Mesothelial cell of epicardium (in vitro differentiated cells): ENCODE measurements around the gene KLK5. TPM values are rescaled to one million over a fixed set of nuclear protein-coding genes. Genes with fewer than 3 reads are reported as not detected.
"Not testable (repeated sequence)": the region's sequence is repeated elsewhere in the genome, so short reads cannot be mapped to it uniquely, and the experiment has no call there.

ENCODE experiments used
- DNase-seq, 2 experiments: peaks; one replicate each; pipeline ENCODE4 v3.0.0; 2021; ENCODE audit warnings: low spot score in 2 of 2; ENCODE audit not compliant: unreplicated experiment in 2 of 2
- H3K27ac Mint-ChIP-seq: 2 replicates; pipeline ENCODE4 v1.8.0; 2021; ENCODE audit warnings: mixed read lengths
- H3K27me3 Mint-ChIP-seq: 2 replicates; pipeline ENCODE4 v1.8.0; 2021; ENCODE audit warnings: low read depth, mixed read lengths
- H3K36me3 Mint-ChIP-seq: 2 replicates; pipeline ENCODE4 v1.8.0; 2021; ENCODE audit warnings: mixed read lengths
- H3K4me1 Mint-ChIP-seq: 2 replicates; pipeline ENCODE4 v1.8.0; 2021; ENCODE audit warnings: mixed read lengths
- H3K4me3 Mint-ChIP-seq: 2 replicates; pipeline ENCODE4 v1.8.0; 2021; ENCODE audit warnings: mild to moderate bottlenecking, moderate library complexity, mixed read lengths
- H3K9me3 Mint-ChIP-seq: 2 replicates; pipeline ENCODE4 v1.8.0; 2021; ENCODE audit warnings: mixed read lengths
- total RNA-seq: library from RNA; stranded (reverse); gene quantifications from 3 replicates; pipeline ENCODE4 v1.2.1, GENCODE V29; 2021
- TF ChIP-seq, protein P1 (sequence below): fragments of 200-600 bp; sonication (generic); IDR thresholded peaks from one replicate; pipeline ENCODE4 v1.5.0; 2021; ENCODE audit warnings: antibody characterized with exemption; ENCODE audit not compliant: unreplicated experiment

Gene KLK5
- total RNA-seq, 1 donor from 2014 or later: 9.5 TPM

DNA sequence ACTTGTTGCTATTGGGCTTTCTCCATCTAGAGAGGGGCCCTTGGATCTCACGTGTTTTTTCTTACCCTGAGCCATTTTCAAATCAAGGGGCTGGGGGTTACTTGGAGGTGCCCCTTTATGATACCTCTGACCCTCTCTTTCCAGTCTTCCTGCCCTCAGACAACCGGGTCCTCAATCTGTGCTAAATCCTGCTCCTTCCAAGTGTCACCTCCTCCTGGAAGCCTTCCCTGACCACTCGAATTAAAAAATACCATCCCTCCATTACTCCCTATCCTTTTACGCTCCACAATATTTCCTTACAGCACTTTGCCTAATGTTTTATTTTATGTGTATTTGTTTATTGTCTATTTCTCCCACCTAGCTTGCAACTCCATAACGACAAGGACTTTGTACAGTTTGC lies 45.2 kb upstream of the KLK5 start:
- Mint-ChIP-seq H3K27me3 (peaks cover 46% of the 10 kb centered on the region), H3K4me1 (peaks cover 18% of the 10 kb centered on the region), H3K4me3 (no peak overlapping the region), H3K36me3 (no peaks in the 10 kb centered on the region), H3K27ac (no peak overlapping the region), H3K9me3 (no peaks in the 10 kb centered on the region)
- DNase-seq: no peak
- TF ChIP-seq, protein P1, sequence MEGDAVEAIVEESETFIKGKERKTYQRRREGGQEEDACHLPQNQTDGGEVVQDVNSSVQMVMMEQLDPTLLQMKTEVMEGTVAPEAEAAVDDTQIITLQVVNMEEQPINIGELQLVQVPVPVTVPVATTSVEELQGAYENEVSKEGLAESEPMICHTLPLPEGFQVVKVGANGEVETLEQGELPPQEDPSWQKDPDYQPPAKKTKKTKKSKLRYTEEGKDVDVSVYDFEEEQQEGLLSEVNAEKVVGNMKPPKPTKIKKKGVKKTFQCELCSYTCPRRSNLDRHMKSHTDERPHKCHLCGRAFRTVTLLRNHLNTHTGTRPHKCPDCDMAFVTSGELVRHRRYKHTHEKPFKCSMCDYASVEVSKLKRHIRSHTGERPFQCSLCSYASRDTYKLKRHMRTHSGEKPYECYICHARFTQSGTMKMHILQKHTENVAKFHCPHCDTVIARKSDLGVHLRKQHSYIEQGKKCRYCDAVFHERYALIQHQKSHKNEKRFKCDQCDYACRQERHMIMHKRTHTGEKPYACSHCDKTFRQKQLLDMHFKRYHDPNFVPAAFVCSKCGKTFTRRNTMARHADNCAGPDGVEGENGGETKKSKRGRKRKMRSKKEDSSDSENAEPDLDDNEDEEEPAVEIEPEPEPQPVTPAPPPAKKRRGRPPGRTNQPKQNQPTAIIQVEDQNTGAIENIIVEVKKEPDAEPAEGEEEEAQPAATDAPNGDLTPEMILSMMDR: no peak

DNA sequence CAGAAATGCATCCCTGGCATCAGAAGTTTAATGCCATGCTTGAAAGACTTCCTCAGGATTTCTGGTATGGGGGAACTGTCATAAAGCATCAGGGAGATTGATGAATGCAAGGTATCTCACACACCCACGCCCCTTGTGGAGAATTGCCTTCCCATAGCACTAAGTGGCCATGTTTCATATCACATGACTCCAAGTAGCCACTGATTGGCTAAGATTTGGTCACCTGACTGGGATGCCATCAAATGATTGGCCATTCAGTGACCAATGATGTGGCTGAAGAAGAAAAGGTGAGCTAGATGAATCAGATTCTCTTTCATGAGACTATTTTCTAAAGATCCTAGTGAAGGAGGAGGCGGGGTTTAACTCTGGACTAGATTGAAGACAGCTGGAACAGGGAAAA lies 41.3 kb upstream of the KLK5 start:
- DNase-seq: no peak
- TF ChIP-seq, protein P1: no peak

DNA sequence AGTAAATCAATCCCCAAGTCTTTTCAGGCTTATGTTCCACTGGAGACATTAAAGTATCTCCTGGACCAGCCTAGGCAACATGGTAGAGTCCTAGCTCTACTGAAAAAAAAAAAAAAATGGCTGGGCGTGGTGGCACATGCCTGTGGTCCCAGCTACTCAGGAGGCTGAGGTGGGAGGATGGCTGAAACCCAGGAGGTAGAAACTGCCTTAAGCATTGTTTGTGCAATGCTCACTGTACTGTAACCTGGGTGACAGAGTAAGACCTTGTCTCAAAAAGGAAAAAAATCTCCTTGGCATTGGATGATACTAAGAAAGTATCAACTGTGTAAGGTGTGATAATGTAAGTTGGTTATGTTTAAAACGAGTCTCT lies 39.8 kb upstream of the KLK5 start:
- no peaks in the 10 kb centered on the region for H3K36me3 Mint-ChIP-seq
- H3K9me3 Mint-ChIP-seq: no peaks in the 10 kb centered on the region
- DNase-seq: no peak
- H3K27me3 Mint-ChIP-seq: peaks cover 52% of the 10 kb centered on the region
- H3K4me3 Mint-ChIP-seq: no peak overlapping the region
- H3K27ac Mint-ChIP-seq: no peak overlapping the region
- no peaks in the 10 kb centered on the region for H3K4me1 Mint-ChIP-seq
- TF ChIP-seq, protein P1: no peak

More for the DNA sequence above, 41.3 kb upstream of the KLK5 start:
- no peaks in the 10 kb centered on the region for H3K9me3 Mint-ChIP-seq
- H3K27me3 Mint-ChIP-seq: peaks cover 53% of the 10 kb centered on the region
- H3K27ac Mint-ChIP-seq: no peak overlapping the region
- no peaks in the 10 kb centered on the region for H3K36me3 Mint-ChIP-seq
- H3K4me1 Mint-ChIP-seq: no peaks in the 10 kb centered on the region
- no peak overlapping the region for H3K4me3 Mint-ChIP-seq

DNA sequence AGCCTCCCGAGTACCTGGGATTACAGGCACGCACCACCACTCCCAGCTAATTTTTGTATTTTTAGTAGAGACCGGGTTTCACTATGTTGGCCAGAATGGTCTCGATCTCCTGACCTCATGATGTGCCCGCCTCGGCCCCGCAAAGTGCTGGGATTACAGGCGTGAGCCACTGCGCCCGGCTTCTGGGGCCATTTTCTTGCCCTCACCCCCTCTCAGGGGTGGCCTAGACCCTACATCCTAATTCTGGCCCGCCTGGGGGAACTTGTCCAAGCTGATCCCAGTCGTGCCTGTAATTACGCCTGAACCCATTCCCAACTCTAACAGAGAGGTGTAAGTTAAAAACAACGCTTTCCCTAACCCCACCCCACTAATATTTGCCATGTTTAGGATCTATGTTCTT lies 31.6 kb upstream of the KLK5 start:
- not testable (repeated sequence) for H3K36me3 Mint-ChIP-seq, H3K4me1 Mint-ChIP-seq, H3K4me3 Mint-ChIP-seq, H3K9me3 Mint-ChIP-seq, H3K27ac Mint-ChIP-seq, DNase-seq
- peaks cover 72% of the 10 kb centered on the region for H3K27me3 Mint-ChIP-seq

DNA sequence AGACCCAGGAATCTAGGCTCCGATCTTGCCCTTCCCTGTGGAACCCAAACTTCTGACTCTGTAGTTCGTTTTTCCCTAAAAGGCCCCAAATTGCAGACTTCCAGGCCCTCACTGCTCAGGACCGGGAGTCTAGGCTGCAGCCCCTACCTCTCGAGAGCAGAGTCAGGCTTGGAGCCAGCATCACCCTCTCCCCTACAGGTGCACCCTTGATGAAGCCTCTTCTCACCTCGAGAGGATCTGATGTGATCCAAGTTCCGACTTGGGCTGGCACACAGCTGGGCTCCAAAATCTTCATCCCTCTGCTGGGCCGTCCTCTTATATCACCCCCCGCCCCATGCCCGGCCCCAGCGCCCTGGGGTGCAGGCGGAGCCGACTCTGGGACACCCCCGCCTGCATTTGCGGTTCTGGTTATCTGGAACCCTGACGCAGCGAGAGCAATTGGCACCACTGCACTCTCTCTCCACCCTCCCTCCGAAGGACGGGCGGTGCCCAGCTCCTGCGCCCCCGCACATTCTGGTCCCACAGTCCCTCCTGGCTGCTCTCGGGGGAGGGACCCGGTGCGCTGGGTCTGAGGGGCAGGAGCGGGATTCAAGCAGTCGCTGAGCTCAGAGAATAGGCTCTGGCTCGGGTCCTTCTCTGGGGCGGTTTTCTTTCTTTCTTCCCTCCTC lies 30.9 kb upstream of the KLK5 start, which contains the start of gene KLK7:
TSS of gene KLK7 (minus strand) at position 293 of the 668 bp plus-strand sequence. CDS start 1,518 bp downstream, outside the sequence.
- H3K4me3 Mint-ChIP-seq: no peak within 1 kb of the TSS
- DNase-seq: no peak
- no peaks in the 10 kb centered on the region for H3K36me3 Mint-ChIP-seq
- H3K4me1 Mint-ChIP-seq: peaks cover 10% of the 10 kb centered on the region
- peaks cover 66% of the 10 kb centered on the region for H3K27me3 Mint-ChIP-seq
- TF ChIP-seq, protein P1: no peak
- peaks cover 4% of the 10 kb centered on the region for H3K9me3 Mint-ChIP-seq
- H3K27ac Mint-ChIP-seq: no peak within 1 kb of the TSS

DNA sequence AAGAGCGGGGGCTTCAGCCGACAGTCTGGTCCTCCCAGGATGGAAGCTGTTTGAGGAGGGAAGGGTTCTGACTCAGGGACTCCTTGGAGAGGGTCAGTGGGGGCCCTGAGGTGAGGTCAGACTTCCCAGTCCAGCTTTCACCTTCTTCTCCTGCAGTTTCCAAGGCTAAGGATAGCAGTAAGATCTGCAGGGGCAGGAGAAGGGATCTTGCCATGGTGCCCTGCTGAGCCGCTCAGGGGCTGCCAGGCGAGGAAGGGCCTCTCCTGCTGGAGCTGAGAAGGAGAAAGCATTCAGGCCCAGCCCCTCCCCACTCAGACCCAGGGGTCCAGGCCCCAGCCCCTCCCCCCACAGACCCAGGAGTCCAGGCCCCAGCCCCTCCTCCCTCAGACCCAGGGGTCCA lies 29.3 kb upstream of the KLK5 start:
- no peak for DNase-seq
- H3K36me3 Mint-ChIP-seq: no peaks in the 10 kb centered on the region
- H3K27ac Mint-ChIP-seq: no peak overlapping the region
- H3K27me3 Mint-ChIP-seq: peaks cover 51% of the 10 kb centered on the region
- peaks cover 11% of the 10 kb centered on the region for H3K4me1 Mint-ChIP-seq
- TF ChIP-seq, protein P1: no peak
- peaks cover 4% of the 10 kb centered on the region for H3K9me3 Mint-ChIP-seq
- H3K4me3 Mint-ChIP-seq: no peak overlapping the region
